GM12801 (cell line): ENCODE measurements around the gene GSTK1.

Experiments used
- TF ChIP-seq, protein P1 (sequence below): IDR thresholded peaks from one replicate; pipeline ENCODE4 v1.5.1; 2011; ENCODE audit warnings: control low read depth; ENCODE audit not compliant: insufficient read length; ENCODE audit errors: extremely low read depth

Gene GSTK1

DNA sequence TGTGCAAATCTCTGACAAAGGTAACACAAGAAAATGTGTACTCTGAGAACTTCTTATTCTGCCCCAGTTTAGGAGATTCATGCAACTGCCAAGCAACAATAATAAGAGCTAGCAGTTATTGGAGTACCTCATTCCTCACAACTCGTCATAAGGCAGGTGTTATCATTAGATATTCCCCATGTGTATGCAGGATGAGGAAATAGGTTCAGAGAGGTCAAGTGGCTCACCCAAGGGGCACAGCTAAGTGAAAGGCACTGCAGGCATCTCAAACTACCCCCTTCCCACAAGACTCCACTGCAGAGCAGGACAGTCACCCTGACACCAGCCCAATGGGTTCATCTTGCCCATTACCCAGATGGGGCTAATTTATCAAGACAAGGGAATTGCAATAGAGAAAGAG is 1.3 kb upstream of the GSTK1 start:
- TF ChIP-seq, protein P1, sequence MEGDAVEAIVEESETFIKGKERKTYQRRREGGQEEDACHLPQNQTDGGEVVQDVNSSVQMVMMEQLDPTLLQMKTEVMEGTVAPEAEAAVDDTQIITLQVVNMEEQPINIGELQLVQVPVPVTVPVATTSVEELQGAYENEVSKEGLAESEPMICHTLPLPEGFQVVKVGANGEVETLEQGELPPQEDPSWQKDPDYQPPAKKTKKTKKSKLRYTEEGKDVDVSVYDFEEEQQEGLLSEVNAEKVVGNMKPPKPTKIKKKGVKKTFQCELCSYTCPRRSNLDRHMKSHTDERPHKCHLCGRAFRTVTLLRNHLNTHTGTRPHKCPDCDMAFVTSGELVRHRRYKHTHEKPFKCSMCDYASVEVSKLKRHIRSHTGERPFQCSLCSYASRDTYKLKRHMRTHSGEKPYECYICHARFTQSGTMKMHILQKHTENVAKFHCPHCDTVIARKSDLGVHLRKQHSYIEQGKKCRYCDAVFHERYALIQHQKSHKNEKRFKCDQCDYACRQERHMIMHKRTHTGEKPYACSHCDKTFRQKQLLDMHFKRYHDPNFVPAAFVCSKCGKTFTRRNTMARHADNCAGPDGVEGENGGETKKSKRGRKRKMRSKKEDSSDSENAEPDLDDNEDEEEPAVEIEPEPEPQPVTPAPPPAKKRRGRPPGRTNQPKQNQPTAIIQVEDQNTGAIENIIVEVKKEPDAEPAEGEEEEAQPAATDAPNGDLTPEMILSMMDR, result no peak

DNA sequence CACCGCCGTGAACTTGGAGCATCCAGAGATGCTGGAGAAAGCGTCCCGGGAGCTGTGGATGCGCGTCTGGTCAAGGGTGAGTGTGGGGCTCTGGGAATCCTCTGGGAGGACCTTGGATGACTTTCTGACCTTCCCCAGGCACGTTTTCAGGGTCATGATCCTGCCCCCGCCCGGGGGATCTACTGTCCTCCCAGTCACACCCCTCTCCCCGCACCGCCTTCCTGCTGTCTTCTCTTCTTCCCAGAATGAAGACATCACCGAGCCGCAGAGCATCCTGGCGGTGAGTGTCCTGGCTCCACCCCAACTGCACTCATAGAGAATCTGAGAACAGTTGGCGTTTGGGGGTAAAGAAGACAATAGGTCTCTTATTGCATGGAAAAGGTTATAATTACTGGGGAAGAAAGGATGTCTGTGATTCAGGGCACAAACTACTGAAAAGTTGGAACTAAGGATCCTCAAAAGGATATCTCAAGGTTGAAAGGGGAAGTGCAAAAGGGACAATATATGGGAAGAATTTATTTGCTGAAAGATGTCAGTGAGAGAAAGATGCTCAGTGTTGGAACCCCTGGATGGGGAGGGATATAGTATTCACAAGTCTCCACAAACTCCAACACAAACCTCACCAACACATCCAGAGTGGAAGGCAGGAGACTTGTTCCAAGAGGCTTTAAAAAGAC is 1.9 kb downstream of the GSTK1 start:
- TF ChIP-seq, protein P1, result no peak

DNA sequence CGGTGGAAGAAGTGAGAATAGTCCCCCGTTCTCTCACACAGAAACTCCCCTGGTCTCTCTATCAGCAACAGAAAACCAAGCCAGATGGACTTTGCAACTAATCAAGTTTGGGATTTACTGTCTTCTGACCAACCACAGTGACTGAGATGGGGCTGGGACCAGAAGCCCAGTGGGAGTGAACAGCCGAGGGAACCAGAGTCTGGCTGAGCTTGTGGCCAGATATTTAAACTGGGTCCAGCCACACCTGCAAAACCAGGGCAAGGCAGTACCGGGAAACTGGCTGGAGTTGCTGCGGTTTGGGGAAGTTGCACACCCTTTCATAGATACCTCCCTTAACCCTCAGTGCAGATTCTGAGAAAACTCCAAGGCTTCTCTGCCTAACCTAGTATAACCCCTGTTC is 6.0 kb downstream of the GSTK1 start:
- TF ChIP-seq, protein P1, result no peak

DNA sequence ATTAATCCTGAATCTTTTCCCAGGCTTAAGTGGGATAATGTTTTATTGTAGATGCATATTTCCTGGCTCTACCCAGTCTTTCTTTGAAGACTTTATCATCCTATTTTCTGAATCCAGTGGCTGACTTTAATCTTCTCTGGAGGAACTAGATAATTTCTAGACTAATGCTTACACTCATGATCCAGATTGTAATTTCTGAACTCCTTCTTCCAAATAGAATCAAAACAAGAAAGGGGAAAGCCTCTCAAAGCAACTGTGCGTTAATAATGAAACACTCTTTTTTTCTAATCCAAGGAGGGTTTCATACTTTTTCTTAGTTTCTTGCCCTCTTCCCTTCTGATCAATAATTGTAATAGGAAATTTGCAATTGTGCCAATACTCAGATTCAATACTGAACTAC is 8.0 kb downstream of the GSTK1 start:
- TF ChIP-seq, protein P1, result no peak

DNA sequence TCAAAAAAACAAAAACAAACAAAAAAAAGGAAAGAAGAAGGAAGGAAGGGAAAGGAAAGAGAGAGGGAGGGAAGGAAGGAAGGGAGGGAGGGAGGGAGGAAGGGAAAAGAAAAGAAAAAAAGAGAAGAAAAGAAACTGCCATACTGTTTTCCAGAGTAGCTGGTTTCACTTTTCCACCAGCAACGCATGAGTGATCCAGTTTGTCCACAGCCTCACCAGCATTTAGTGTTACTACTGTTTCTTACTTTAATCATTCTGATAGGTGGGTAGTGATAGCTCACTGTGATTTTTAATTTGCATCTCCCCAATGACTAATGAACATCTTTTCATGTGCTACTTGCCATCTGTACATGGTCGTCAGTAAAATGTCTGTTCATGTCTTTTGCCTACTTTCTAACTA is 9.6 kb downstream of the GSTK1 start:
- TF ChIP-seq, protein P1, result no peak

DNA sequence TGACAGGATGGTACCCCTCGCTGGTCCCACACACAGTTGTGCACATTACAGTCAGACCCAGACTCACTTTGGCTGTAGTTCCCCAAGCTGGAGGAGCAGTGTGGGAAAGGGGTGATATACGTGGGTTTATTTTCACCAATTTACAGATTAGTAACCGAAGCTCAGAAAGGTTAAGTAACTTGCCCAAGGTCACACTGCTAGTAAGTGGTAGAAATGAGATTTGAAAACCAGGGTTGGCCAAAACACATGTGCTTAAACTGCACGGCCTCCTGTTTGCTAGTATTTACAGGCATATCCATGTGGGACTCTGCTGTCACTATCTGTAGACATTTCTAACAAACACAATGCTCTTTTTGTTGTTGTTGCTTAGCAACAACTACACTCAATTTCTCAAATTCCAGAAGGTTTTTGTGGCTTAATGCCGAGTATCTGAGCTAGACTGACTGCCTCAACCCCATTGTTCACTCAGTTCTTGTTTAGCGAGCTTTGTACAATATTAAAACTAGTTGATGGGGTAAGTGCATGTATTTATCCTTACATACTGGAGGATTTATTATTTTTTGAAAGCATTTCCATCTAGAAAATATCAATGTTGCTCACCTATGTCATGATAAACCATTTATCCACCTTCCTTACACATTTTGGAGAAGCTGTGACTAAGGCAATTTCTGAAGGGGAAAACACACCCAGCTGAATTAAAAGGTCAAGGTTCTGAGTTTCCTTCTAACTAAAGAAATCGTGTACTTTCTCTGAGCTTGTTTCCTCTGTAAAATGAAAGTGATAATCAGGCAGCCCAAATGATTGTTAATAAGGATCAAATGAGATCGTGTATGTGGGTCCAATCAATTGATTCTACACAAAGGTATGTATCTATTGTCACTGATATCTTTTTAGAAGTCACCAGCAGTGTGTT is 16.2 kb downstream of the GSTK1 start:
- TF ChIP-seq, protein P1, result no peak

DNA sequence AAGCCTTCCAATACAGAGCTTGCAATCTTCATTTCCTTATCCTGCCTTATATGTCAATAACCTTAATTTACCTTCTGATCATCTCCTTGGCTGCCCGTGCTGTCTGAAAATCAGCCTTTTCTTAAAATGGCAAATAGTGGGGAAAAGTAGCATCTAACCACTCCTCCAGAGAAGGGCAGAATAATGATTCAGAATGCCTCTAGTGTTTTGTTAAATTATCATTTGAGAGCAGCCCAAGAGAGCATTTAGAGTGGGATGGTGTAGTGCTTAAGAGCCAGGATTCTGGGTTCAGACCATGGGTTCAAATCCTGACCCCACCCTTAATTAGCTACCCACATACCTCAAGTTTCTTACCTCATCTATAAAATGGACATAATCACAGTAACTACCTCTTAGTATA is 16.9 kb downstream of the GSTK1 start:
- TF ChIP-seq, protein P1, result no peak
